HG02678 (cell line): ENCODE data around the gene GNAT2.

Experiments used
- ATAC-seq: cut with Tn5 transposase; IDR thresholded peaks from one replicate; pipeline ENCODE4 v1.9.1; 2021; ENCODE audit warnings: mild to moderate bottlenecking, moderate library complexity; ENCODE audit not compliant: unreplicated experiment

The GNAT2 gene

GRCh38 chr1:109642626-109643025 is 23.2 kb upstream of the GNAT2 start:
- no peak for ATAC-seq

- no peak for ATAC-seq
Measured at GRCh38 chr1:109641861-109642260, 22.4 kb upstream of the GNAT2 start.

GRCh38 chr1:109641078-109641740 is 21.8 kb upstream of the GNAT2 start:
- no peak for ATAC-seq

GRCh38 chr1:109640285-109640865 is 21.0 kb upstream of the GNAT2 start:
- peak; percentile 63 for ATAC-seq

GRCh38 chr1:109639841-109640184 is 20.4 kb upstream of the GNAT2 start:
- no peak for ATAC-seq

- ATAC-seq, result no peak
Measured at GRCh38 chr1:109639063-109639840, 19.8 kb upstream of the GNAT2 start.

GRCh38 chr1:109637446-109637845 is 18.0 kb upstream of the GNAT2 start:
- ATAC-seq, result no peak

- no peak for ATAC-seq
Measured at GRCh38 chr1:109636201-109636952, 17.0 kb upstream of the GNAT2 start.

- no peak for ATAC-seq
Measured at GRCh38 chr1:109635862-109636200, 16.4 kb upstream of the GNAT2 start.

- no peak for ATAC-seq
Measured at GRCh38 chr1:109634771-109635750, 15.6 kb upstream of the GNAT2 start.

GRCh38 chr1:109634292-109634691 is 14.9 kb upstream of the GNAT2 start:
- ATAC-seq, result no peak

GRCh38 chr1:109632671-109633346 is 13.4 kb upstream of the GNAT2 start:
- ATAC-seq, result no peak

GRCh38 chr1:109631513-109632505 is 12.4 kb upstream of the GNAT2 start:
- ATAC-seq, result no peak

- no peak for ATAC-seq
Measured at GRCh38 chr1:109630898-109631512, 11.6 kb upstream of the GNAT2 start.

- ATAC-seq, result no peak
Measured at GRCh38 chr1:109630081-109630897, 10.9 kb upstream of the GNAT2 start.

GRCh38 chr1:109629372-109630030 is 10.1 kb upstream of the GNAT2 start:
- ATAC-seq, result no peak
